HepG2 (cell line): Measurements from ENCODE around the gene CD33. TPM values are rescaled to one million over a fixed set of nuclear protein-coding genes. Genes with fewer than 3 reads are reported as not detected.

Source experiments
- ATAC-seq: fragments of 200-7000 bp; cut with Tn5 transposase; 3 replicates; pipeline ENCODE4 v1.9.1; 2020; ENCODE audit warnings: mild to moderate bottlenecking, moderate library complexity
- BruUV-seq: library from RNA; stranded (reverse); fragments of 400-500 nt; replicated peaks from 2 replicates; lab custom pipeline; 2021; lab: Mats Ljungman, UMichigan
- CTCF ChIA-PET: fragments of 300-600 bp; formaldehyde crosslinking; extraction: SDS; loops from one replicate; lab custom pipeline; 2021; ENCODE audit warnings: low total read pairs, inconsistent platforms, low intra/inter-chr PET ratio; lab: Yijun Ruan, JAX
- POLR2A ChIA-PET: fragments of 350-600 bp; sonication (Branson Sonifier 250); formaldehyde crosslinking; loops from one replicate; lab custom pipeline; 2020; ENCODE audit warnings: antibody characterized with exemption, inconsistent platforms; lab: Yijun Ruan, JAX
- DNase-seq: peaks from one replicate; pipeline ENCODE4 v3.0.0-alpha.2; 2015; ENCODE audit warnings: low spot score
- FAIRE-seq: peaks from 3 replicates; lab custom pipeline; 2011; peaks lifted over from hg19 to GRCh38; lab: Jason Lieb, UNC
- H2AFZ ChIP-seq: one replicate; pipeline ENCODE4 v1.6.1; 2011; ENCODE audit warnings: low read length, inconsistent platforms
- H3K27ac ChIP-seq: fragments of 300-600 bp; 3 replicates; pipeline ENCODE4 v1.8.0; 2011; ENCODE audit warnings: mixed run types, mild to moderate bottlenecking, mixed read lengths, low read length, inconsistent platforms; ENCODE audit not compliant: insufficient read depth; ENCODE audit errors: extremely low read length
- H3K27me3 ChIP-seq, 2 experiments: fragments of 200-600 bp in 1 of 2; 2 replicates in 1 of 2; 3 replicates in 1 of 2; pipeline versions ENCODE4 v1.6.0 to v1.8.0; 2011; ENCODE audit warnings: low read length in 2 of 2, mild to moderate bottlenecking in 2 of 2, moderate library complexity in 2 of 2, inconsistent platforms in 1 of 2; ENCODE audit not compliant: insufficient read depth in 2 of 2, control insufficient read depth in 1 of 2
- H3K36me3 ChIP-seq, 2 experiments: fragments of 200-600 bp in 1 of 2; replicated peaks in 1 of 2; 2 replicates in 1 of 2; 3 replicates in 1 of 2; pipeline versions ENCODE4 v1.5.1 to v1.8.0; 2011; ENCODE audit warnings: low read length in 2 of 2, inconsistent platforms in 1 of 2; ENCODE audit not compliant: insufficient read depth in 2 of 2, control insufficient read depth in 1 of 2
- H3K4me1 ChIP-seq: 2 replicates; pipeline ENCODE4 v1.5.1; 2012; ENCODE audit warnings: low read length, inconsistent platforms; ENCODE audit not compliant: insufficient read depth
- H3K4me2 ChIP-seq: 2 replicates; pipeline ENCODE4 v1.6.0; 2011; ENCODE audit warnings: low read depth, low read length, inconsistent platforms
- H3K4me3 ChIP-seq, 3 experiments: fragments of 200-600 bp in 1 of 3; sonication (generic), shearing (Covaris generic) in 1 of 3; replicated peaks in 1 of 3; 2 replicates each; pipeline ENCODE4 v1.5.1; 2011 to 2016; ENCODE audit warnings: low read length in 3 of 3, inconsistent platforms in 2 of 3, low read depth in 2 of 3, mild to moderate bottlenecking in 2 of 3, control low read depth in 1 of 3, mixed read lengths in 1 of 3; ENCODE audit not compliant: insufficient read depth in 1 of 3
- H3K79me2 ChIP-seq: one replicate; pipeline ENCODE4 v1.6.1; 2011; ENCODE audit warnings: low read length, inconsistent platforms; ENCODE audit not compliant: insufficient read depth
- H3K9ac ChIP-seq: 2 replicates; pipeline ENCODE4 v1.6.0; 2011; ENCODE audit warnings: mild to moderate bottlenecking, low read depth, low read length, inconsistent platforms; ENCODE audit not compliant: insufficient read depth
- H3K9me3 ChIP-seq: 2 replicates; pipeline ENCODE4 v1.5.1; 2012; ENCODE audit warnings: mild to moderate bottlenecking, low read length
- H4K20me1 ChIP-seq: 2 replicates; pipeline ENCODE4 v1.6.0; 2011; ENCODE audit warnings: inconsistent platforms, mild to moderate bottlenecking, low read length, moderate library complexity; ENCODE audit not compliant: insufficient read depth
- FUBP1 ChIP-seq: sonication (generic); formaldehyde crosslinking; IDR thresholded peaks from 2 replicates; pipeline ENCODE4 v1.5.1; 2020; ENCODE audit warnings: missing genetic modification reagents, mild to moderate bottlenecking, borderline replicate concordance
- GABPB1 ChIP-seq: IDR thresholded peaks from 2 replicates; pipeline ENCODE4 v1.6.1; 2016; ENCODE audit warnings: mild to moderate bottlenecking, missing genetic modification reagents, moderate library complexity, missing compliant biosample characterization
- MXD3 ChIP-seq: IDR thresholded peaks from 2 replicates; pipeline ENCODE4 v1.6.1; 2016; ENCODE audit warnings: mild to moderate bottlenecking, missing biosample characterization, missing genetic modification reagents
- NFYB ChIP-seq: sonication (generic); formaldehyde crosslinking; IDR thresholded peaks from 2 replicates; pipeline ENCODE4 v1.4.0; 2020; ENCODE audit warnings: missing genetic modification reagents
- SOX13 ChIP-seq, 3 experiments: fragments of 450-650 bp in 1 of 3; sonication (generic) in 1 of 3; formaldehyde crosslinking in 1 of 3; IDR thresholded peaks in 2 of 3; conservative IDR thresholded peaks in 1 of 3; 2 replicates each; pipeline versions ENCODE4 v1.5.0 to v1.6.1; 2016 to 2020; ENCODE audit warnings: antibody characterized with exemption in 1 of 3, mild to moderate bottlenecking in 1 of 3, missing compliant biosample characterization in 1 of 3, missing genetic modification reagents in 1 of 3, moderate library complexity in 1 of 3
- TBX2 ChIP-seq: sonication (generic); formaldehyde crosslinking; IDR thresholded peaks from 2 replicates; pipeline ENCODE4 v1.5.0; 2020; ENCODE audit warnings: missing genetic modification reagents, mild to moderate bottlenecking, borderline replicate concordance
- ZBTB21 ChIP-seq: sonication (generic); formaldehyde crosslinking; IDR thresholded peaks from 2 replicates; pipeline ENCODE4 v1.4.0; 2020; ENCODE audit warnings: missing genetic modification reagents
- ZC3H13 ChIP-seq: sonication (generic); formaldehyde crosslinking; IDR thresholded peaks from 2 replicates; pipeline ENCODE4 v1.8.1; 2023; ENCODE audit warnings: mild to moderate bottlenecking, missing genetic modification reagents, moderate library complexity
- WGBS: methylation state at CpG from one replicate; pipeline ENCODE4 v1.1.6; 2017; ENCODE audit warnings: low lambda C conversion rate; 5-methylcytosine and 5-hydroxymethylcytosine counted together
- in situ Hi-C: cut with HindIII; loops from 2 replicates; pipeline ENCODE4 v1.10.0; 2017; ENCODE audit warnings: low pct_unique_long_range_greater_than_20kb; ENCODE audit not compliant: extremely low pct_ligation_motif_present
- intact Hi-C: fragments of 100-400 bp; cut with micrococcal nuclease; formaldehyde crosslinking; loops from one replicate; pipeline ENCODE4 v1.10.0; 2022; ENCODE audit not compliant: unreplicated experiment
- polyA plus RNA-seq, 8 experiments: library from polyadenylated mRNA; depleted of rRNA in 3 of 8; stranded (reverse) in 7 of 8; unstranded in 1 of 8; fragments of >200 nt; fragmentation: Illumina TruSeq in 4 of 8; extraction: Trizol in 4 of 8; gene quantifications; 2 replicates each; pipeline versions ENCODE4 v1.2.1 to v1.2.3, GENCODE V29; 2011 to 2016; ENCODE audit warnings: low read depth in 4 of 8, missing spikeins in 1 of 8, mixed read lengths in 1 of 8; ENCODE audit not compliant: insufficient read depth in 1 of 8
- total RNA-seq, 5 experiments: library from RNA; depleted of rRNA; stranded (reverse); fragments of >200 nt; fragmentation: Illumina TruSeq; extraction: Trizol; gene quantifications; 2 replicates each; pipeline ENCODE4 v1.2.3, GENCODE V29; 2016; ENCODE audit warnings: low read depth in 1 of 5

CD33 gene
- total and polyA plus RNA-seq, 2 of the 13 experiments (the other 11 are each of a cell fraction or from before 2014, with no cell fraction given): 0.29 TPM; not detected in 1

- DNase-seq: no peak
- CTCF ChIA-PET: no interaction called here
- H3K27me3 ChIP-seq: peaks cover 0 to 2% of the 10 kb centered on the region in 2 experiments; a peak in 1 of 5 replicates
- H3K9me3 ChIP-seq: no peaks in the 10 kb centered on the region
- no peaks in the 10 kb centered on the region for H3K4me1 ChIP-seq
- H3K79me2 ChIP-seq: no peaks in the 10 kb centered on the region
- no peak overlapping the region for H2AFZ ChIP-seq
- FAIRE-seq: no peak
- TF ChIP-seq FUBP1 (CRISPR knock-in tag): no peak
- no peak for TF ChIP-seq TBX2 (CRISPR knock-in tag)
- no peak for TF ChIP-seq MXD3 (CRISPR knock-in tag)
- TF ChIP-seq SOX13 (IDR thresholded peaks at IDR 0.05): no peak
- TF ChIP-seq SOX13 (CRISPR knock-in tag; conservative IDR thresholded peaks at IDR 0.05 in 1 of 2, IDR thresholded peaks at IDR 0.05 in 1 of 2): no peak
- TF ChIP-seq GABPB1: no peak
- TF ChIP-seq ZC3H13 (CRISPR knock-in tag): no peak
- no peak for TF ChIP-seq ZBTB21 (CRISPR knock-in tag)
- TF ChIP-seq NFYB: no peak
- H4K20me1 ChIP-seq: no peaks in the 10 kb centered on the region
- no peak overlapping the region for H3K4me3 ChIP-seq
- intact Hi-C loops (no loop called here), in situ Hi-C loops (no loop called here)
- no peak overlapping the region for H3K27ac ChIP-seq
- H3K4me2 ChIP-seq: no peak overlapping the region
- WGBS: 0% methylated on average over 1 of the region's 3 CpGs
- POLR2A ChIA-PET: no interaction called here
- BruUV-seq: no TSS peak
- H3K36me3 ChIP-seq: no peaks in the 10 kb centered on the region
- ATAC-seq: no peak
- H3K9ac ChIP-seq: no peak overlapping the region
These were observed 1.2 kb downstream of the CD33 start for GRCh38 chr19:51226067-51226466.
